Activated naive CD8-positive, alpha-beta T cell treated with anti-CD3 and anti-CD28 coated beads, Interleukin-2, amount 10 ng/mL, durations not matched to agents 7 days and 5 days (primary cell): Measurements from ENCODE around the gene NMS. TPM values are rescaled to one million over a fixed set of nuclear protein-coding genes. Genes with fewer than 3 reads are reported as not detected.
A peak's percentile ranks its signal among the peaks of the same experiment; 100 is the strongest.

Experiments used
- ATAC-seq: fragments of 150-1000 bp; cut with Tn5 transposase; one replicate; pipeline ENCODE4 v1.10.0; 2021; ENCODE audit warnings: low read depth, moderate library complexity
- POLR2A ChIA-PET: fragments of 350-600 bp; sonication (Branson Sonifier 250); formaldehyde crosslinking; loops from one replicate; lab custom pipeline; 2021; ENCODE audit warnings: antibody characterized with exemption; lab: Charles Lee
- DNase-seq: peaks from one replicate; pipeline ENCODE4 v3.0.0; 2021
- H3K27ac Mint-ChIP-seq: one replicate; pipeline ENCODE4 v1.8.0; 2022; ENCODE audit warnings: mild to moderate bottlenecking, mixed read lengths
- H3K27me3 Mint-ChIP-seq: one replicate; pipeline ENCODE4 v1.8.0; 2022; ENCODE audit warnings: mild to moderate bottlenecking, moderate library complexity, mixed read lengths
- H3K36me3 Mint-ChIP-seq: one replicate; pipeline ENCODE4 v1.8.0; 2021; ENCODE audit warnings: mild to moderate bottlenecking, mixed read lengths
- H3K4me1 Mint-ChIP-seq: one replicate; pipeline ENCODE4 v1.8.0; 2021; ENCODE audit warnings: mixed read lengths
- H3K4me3 Mint-ChIP-seq: one replicate; pipeline ENCODE4 v1.8.0; 2022; ENCODE audit warnings: mild to moderate bottlenecking, moderate library complexity, mixed read lengths
- H3K9me3 Mint-ChIP-seq: one replicate; pipeline ENCODE4 v1.8.0; 2021; ENCODE audit warnings: mixed read lengths
- total RNA-seq, 2 experiments: library from RNA; stranded (reverse); gene quantifications; one replicate each; pipeline ENCODE4 v1.2.3, GENCODE V29; 2021

Gene NMS, protein sequence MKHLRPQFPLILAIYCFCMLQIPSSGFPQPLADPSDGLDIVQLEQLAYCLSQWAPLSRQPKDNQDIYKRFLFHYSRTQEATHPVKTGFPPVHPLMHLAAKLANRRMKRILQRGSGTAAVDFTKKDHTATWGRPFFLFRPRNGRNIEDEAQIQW
- not detected for total RNA-seq

- ATAC-seq (no peak), DNase-seq (no peak)
- Mint-ChIP-seq H3K9me3 (peaks cover 2% of the 10 kb centered on the region), H3K4me3 (no peak within 1 kb of the TSS), H3K27me3 (peaks cover 33% of the 10 kb centered on the region), H3K36me3 (peaks cover 2% of the 10 kb centered on the region), H3K27ac (no peak within 1 kb of the TSS), H3K4me1 (no peaks in the 10 kb centered on the region)
- POLR2A ChIA-PET, result no interaction called here
These were observed at the start of gene NMS for GRCh38 chr2:100470182-100470581. TSS of gene NMS (plus strand) at chr2:100470482. CDS start at chr2:100470489, 7 bp downstream.

DNA sequence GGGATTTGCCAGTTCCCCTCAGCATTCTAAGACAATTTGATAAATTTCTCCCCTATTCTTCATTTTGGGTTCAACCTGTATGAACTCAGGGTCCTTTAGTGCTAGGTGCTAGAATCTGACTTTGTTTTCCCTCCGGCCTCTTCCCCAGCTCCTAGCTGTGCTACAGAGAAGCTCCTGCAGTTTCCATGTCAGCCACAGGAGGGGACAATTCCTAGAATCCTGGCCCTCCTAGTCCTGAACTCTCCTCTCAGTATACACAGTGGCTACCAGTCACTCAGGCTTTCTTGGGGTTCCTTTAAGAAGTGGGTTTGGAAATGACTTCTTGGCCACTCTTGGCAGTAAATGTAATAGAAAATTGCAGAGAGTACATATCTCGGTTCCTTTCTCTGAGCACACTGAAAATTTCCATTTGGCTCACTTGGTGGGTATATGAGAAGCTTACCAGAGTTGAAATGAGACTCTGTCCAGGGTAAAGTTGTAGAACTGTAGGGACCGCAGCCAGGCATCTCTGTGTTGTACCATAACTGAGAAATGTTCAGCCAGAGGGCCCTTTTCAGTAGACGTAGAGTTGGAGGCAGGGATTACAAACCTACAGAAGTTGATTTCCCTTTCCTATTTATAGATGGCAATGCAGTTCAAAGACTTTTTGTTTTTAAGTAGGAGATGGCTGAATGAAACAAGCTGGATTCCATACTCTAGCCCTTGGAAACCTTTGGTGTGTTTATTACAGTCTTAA, 47.8 kb upstream of the NMS start:
- ATAC-seq (no peak), DNase-seq (no peak)
- H3K9me3 Mint-ChIP-seq, result no peaks in the 10 kb centered on the region
- H3K4me1 Mint-ChIP-seq, result peaks cover 5% of the 10 kb centered on the region
- no peak overlapping the region for H3K4me3 Mint-ChIP-seq
- H3K36me3 Mint-ChIP-seq, result no peaks in the 10 kb centered on the region
- no peak overlapping the region for H3K27ac Mint-ChIP-seq
- peaks cover 6% of the 10 kb centered on the region for H3K27me3 Mint-ChIP-seq
- POLR2A ChIA-PET, result no interaction called here

DNA sequence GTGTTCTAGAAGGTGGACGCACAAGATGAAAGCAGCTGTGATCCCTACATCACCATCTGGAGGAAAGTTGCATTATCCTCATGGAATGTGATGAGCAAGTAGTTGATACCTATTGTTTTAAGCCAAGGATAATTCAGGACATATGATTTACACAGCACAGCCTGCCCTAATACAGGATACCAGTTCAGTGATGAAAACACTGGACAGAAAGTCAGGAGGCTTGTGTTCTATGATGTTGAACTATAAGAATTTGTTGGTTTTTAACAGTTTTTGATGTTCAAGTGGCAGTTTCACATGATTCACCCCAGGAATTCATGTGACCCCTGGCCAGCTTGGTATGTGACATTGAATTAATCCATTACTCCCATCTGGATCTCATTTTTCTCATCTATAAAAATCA, 46.7 kb upstream of the NMS start:
- Mint-ChIP-seq H3K27ac (no peak overlapping the region), H3K4me1 (peaks cover 3% of the 10 kb centered on the region), H3K9me3 (no peaks in the 10 kb centered on the region), H3K27me3 (peaks cover 12% of the 10 kb centered on the region), H3K36me3 (no peaks in the 10 kb centered on the region), H3K4me3 (no peak overlapping the region)
- POLR2A ChIA-PET, result no interaction called here
- ATAC-seq (no peak), DNase-seq (no peak)

- POLR2A ChIA-PET, result no interaction called here
- DNase-seq (no peak), ATAC-seq (no peak)
- H3K9me3 Mint-ChIP-seq, result no peaks in the 10 kb centered on the region
- no peaks in the 10 kb centered on the region for H3K36me3 Mint-ChIP-seq
- no peak overlapping the region for H3K4me3 Mint-ChIP-seq
- H3K4me1 Mint-ChIP-seq, result peaks cover 3% of the 10 kb centered on the region
- no peak overlapping the region for H3K27ac Mint-ChIP-seq
- peaks cover 12% of the 10 kb centered on the region for H3K27me3 Mint-ChIP-seq
These were observed 45.9 kb upstream of the NMS start for GRCh38 chr2:100424277-100424875.

DNA sequence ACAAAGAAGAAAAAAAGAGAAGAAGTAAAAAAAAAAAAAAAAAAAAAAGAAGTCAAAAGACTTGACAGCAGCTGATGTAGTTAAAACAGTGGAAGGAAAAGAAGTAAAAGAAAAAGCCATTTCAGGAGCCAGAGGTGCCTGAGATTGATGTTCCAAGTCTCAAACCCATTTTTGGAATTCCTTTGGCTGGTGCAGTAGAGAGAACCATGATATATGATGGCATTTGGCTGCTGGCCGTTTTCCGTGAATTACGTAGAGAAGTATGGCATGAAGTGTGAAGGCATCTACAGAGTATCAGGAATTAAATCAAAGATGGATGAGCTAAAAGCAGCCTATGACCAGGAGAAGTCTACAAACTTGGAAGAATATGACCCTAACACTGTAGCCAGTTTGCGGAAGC, 45.2 kb upstream of the NMS start:
- DNase-seq, result no peak
- Mint-ChIP-seq H3K9me3 (no peaks in the 10 kb centered on the region), H3K27me3 (peaks cover 12% of the 10 kb centered on the region), H3K4me3 (no peak overlapping the region), H3K27ac (no peak overlapping the region), H3K36me3 (no peaks in the 10 kb centered on the region), H3K4me1 (peaks cover 3% of the 10 kb centered on the region)
- POLR2A ChIA-PET, result no interaction called here
- no peak for ATAC-seq

GRCh38 chr2:100425573-100426383, 44.5 kb upstream of the NMS start:
- Mint-ChIP-seq H3K36me3 (no peaks in the 10 kb centered on the region), H3K9me3 (peaks cover 5% of the 10 kb centered on the region), H3K4me3 (no peak overlapping the region), H3K27ac (no peak overlapping the region), H3K27me3 (peaks cover 12% of the 10 kb centered on the region), H3K4me1 (peaks cover 3% of the 10 kb centered on the region)
- DNase-seq (no peak), ATAC-seq (no peak)
- POLR2A ChIA-PET, result no interaction called here

DNA sequence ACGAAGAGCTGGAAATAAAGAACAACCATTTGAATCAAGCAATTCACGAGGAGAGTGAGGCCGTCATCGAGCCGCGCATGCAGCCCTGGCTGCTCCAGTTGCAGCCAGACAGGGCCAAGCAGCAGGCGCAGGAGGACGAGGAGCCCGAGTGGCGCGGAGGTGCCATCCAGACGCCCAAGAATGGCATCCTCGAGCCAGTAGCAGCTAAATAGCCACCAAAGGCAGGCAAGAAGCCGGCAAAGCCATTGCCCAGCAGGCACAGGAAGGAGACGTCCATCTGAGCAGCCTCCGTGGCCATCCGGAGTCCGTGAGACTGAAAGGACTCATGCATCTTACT, 43.9 kb upstream of the NMS start:
- POLR2A ChIA-PET, result no interaction called here
- Mint-ChIP-seq H3K4me3 (no peak overlapping the region), H3K27ac (no peak overlapping the region), H3K27me3 (peaks cover 14% of the 10 kb centered on the region), H3K4me1 (peaks cover 3% of the 10 kb centered on the region), H3K36me3 (no peaks in the 10 kb centered on the region), H3K9me3 (peaks cover 7% of the 10 kb centered on the region)
- ATAC-seq (no peak), DNase-seq (no peak)

DNA sequence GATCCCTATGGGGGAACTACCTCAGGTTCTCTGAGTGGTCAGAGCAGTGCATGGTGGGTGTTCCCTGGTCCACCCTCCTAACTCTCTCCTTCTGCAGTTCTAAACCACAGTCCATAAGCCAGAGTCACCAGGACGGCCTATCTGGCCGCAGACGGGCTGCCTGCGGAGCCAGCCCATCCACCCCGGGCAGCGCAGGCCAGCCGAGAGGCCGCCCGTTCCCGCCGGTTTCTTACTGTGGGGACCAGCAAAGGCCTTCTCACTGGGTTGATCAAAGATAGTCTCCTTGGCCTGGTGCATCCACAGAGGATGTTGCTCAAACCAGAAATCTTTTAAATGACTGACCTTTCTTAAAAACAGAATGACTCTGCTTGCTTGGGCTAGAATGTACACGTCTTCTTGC, 43.2 kb upstream of the NMS start:
- Mint-ChIP-seq H3K36me3 (no peaks in the 10 kb centered on the region), H3K4me3 (no peak overlapping the region), H3K9me3 (peaks cover 7% of the 10 kb centered on the region), H3K27me3 (peaks cover 14% of the 10 kb centered on the region), H3K27ac (no peak overlapping the region), H3K4me1 (peaks cover 3% of the 10 kb centered on the region)
- POLR2A ChIA-PET, result no interaction called here
- ATAC-seq, result no peak
- DNase-seq, result no peak

DNA sequence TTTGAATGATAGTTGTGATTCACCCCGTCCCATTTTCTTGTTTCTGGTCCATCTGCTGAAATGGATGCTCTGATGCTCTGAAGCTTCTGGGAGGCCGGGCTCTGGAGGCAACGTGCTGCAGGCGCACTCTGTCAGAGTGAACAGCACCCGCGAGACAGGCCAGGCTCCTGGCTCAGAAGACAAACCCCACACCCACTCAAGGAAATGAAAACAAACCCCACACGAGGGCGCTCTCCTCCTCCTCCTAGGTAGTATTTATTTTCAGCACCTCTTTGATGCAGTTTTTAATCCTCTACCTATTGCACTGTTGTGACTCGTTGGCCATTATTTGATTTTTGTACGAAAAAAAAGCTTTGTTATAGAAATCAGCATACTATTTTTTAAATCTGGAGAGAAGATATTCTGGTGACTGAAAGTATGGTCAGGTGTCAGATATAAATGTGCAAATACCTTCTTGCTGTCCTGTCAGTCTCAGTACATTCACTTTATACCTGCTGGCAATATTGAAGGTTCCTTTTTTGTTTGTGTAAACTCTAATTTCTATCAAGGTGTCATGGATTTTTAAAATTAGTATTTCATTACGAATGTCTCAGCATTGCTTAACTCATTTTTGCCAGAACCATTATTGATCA, 42.5 kb upstream of the NMS start:
- Mint-ChIP-seq H3K36me3 (no peaks in the 10 kb centered on the region), H3K9me3 (peaks cover 7% of the 10 kb centered on the region), H3K4me1 (peaks cover 3% of the 10 kb centered on the region), H3K4me3 (no peak overlapping the region), H3K27ac (no peak overlapping the region), H3K27me3 (peaks cover 14% of the 10 kb centered on the region)
- POLR2A ChIA-PET, result no interaction called here
- ATAC-seq (peak; percentile 88), DNase-seq (peak; percentile 58)

DNA sequence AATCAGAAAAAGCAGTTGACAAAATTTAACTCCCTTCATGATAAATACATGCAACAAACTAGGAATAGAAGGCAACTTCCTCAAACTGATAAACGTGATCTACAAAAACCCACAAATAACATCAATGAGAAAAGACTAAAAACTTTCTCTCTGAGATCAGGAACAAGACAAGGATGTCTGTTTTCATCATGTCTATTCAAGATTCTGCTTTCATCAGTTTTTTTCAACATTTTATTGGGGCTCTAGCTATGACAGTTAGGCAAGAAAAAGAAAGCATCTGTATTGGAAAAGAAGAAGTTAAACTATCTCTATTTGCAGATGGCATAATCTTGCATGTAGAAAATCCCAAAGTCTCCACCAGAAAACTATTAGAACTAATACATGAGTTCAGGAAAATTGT, 40.6 kb upstream of the NMS start:
- no peak overlapping the region for H3K27ac Mint-ChIP-seq
- H3K4me3 Mint-ChIP-seq, result no peak overlapping the region
- peaks cover 21% of the 10 kb centered on the region for H3K27me3 Mint-ChIP-seq
- DNase-seq (no peak), ATAC-seq (no peak)
- POLR2A ChIA-PET, result no interaction called here
- H3K4me1 Mint-ChIP-seq, result peaks cover 3% of the 10 kb centered on the region
- H3K9me3 Mint-ChIP-seq, result peaks cover 7% of the 10 kb centered on the region
- H3K36me3 Mint-ChIP-seq, result no peaks in the 10 kb centered on the region

DNA sequence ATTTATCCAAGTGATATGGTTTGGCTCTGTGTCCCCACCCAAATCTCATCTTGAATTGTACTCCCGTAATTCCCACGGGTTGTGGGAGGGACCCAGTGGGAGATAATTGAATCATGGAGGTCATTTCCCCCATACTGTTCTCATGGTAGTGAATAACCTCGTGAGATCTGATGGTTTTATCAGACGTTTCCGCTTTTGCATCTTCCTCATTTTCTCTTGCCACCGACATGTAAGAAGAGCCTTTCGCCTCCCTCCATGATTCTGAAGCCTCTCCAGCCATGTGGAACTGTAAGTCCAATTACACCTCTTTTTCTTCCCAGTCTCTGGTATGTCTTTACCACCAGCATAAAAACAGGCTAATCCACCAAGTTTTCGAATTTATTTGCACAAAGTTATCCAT, 32.5 kb upstream of the NMS start:
- no peak for ATAC-seq
- Mint-ChIP-seq H3K27me3 (peaks cover 14% of the 10 kb centered on the region), H3K9me3 (no peaks in the 10 kb centered on the region), H3K4me3 (no peak overlapping the region), H3K36me3 (no peaks in the 10 kb centered on the region), H3K4me1 (no peaks in the 10 kb centered on the region), H3K27ac (no peak overlapping the region)
- DNase-seq, result no peak
- POLR2A ChIA-PET, result no interaction called here

DNA sequence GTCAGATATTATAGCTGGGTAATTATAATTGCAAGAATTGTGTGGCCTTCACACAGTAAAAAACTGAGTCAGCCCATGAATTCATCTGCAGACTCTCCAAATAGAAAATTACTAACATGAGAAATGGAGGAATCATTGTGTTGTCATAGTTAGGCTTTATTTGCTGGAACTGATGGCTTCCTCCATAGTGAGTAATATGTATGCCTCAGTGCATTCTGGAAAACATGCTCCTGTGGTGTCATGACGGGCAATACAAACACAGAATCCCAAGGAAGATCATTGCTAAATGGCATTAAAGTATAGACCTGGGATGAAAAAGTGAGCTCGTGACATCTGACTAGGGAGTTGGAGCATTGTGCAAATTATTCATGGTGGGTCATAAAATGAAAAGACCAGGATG, 23.6 kb upstream of the NMS start:
- Mint-ChIP-seq H3K36me3 (no peaks in the 10 kb centered on the region), H3K4me1 (no peaks in the 10 kb centered on the region), H3K4me3 (no peak overlapping the region), H3K27me3 (peaks cover 5% of the 10 kb centered on the region), H3K9me3 (peaks cover 3% of the 10 kb centered on the region), H3K27ac (no peak overlapping the region)
- DNase-seq (no peak), ATAC-seq (no peak)
- POLR2A ChIA-PET, result no interaction called here

- POLR2A ChIA-PET, result no interaction called here
- DNase-seq (no peak), ATAC-seq (no peak)
- peaks cover 10% of the 10 kb centered on the region for H3K27me3 Mint-ChIP-seq
- peaks cover 9% of the 10 kb centered on the region for H3K9me3 Mint-ChIP-seq
- no peaks in the 10 kb centered on the region for H3K36me3 Mint-ChIP-seq
- H3K4me3 Mint-ChIP-seq, result no peak overlapping the region
- no peak overlapping the region for H3K27ac Mint-ChIP-seq
- no peaks in the 10 kb centered on the region for H3K4me1 Mint-ChIP-seq
These were observed 19.2 kb upstream of the NMS start for GRCh38 chr2:100451092-100451491.
